T47D (cell line): ENCODE data around the gene PPRC1.

Source experiments
- DNase-seq, 2 experiments: peaks; one replicate each; pipeline versions ENCODE4 v3.0.0 to v3.0.0-alpha.2; 2011 to 2012; ENCODE audit warnings: low read depth in 1 of 2, low spot score in 1 of 2
- JUND ChIP-seq: IDR thresholded peaks from 2 replicates; pipeline ENCODE4 v1.6.1; 2012; ENCODE audit warnings: low read depth
- in situ Hi-C: cut with HindIII; loops from 2 replicates; pipeline ENCODE4 v1.10.0; 2016; ENCODE audit warnings: low sequenced_read_pairs, low pct_unique_long_range_greater_than_20kb

PPRC1 gene

DNA sequence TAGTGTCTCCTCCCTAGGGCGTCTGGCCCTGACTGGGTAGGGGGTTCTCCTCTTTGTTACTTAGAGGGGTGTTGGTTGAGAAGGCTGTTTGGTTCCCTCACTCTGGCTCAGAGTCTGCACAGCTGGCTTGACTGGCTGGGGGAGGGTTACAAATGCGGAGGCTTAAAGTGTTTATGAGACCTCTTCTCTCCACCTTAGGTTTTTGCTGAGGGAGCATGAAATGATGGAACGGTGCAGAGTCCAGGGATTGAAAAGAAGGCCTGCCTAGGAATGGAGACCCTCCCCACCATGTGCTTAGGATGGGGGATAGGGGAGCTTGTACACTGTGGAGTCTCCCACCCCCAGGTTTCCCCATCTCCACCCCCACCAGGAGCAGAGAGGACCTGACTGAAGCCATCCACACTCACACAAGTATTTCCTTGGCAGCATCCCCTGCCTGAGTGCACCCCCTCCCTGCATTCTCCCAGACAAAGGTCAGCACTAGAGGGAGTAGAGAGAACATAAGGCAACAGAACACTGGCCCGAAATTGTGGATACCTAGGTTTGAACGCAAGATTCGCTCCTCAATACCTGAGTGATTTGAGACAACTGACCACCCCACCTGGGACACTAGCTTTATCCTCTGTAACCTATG, 11.0 kb upstream of the PPRC1 start:
- TF ChIP-seq JUND, result no peak
- in situ Hi-C loops, result no loop called here
- peak; percentile 49 to 68 for DNase-seq

- TF ChIP-seq JUND, result no peak
- DNase-seq, result peak in 1 of 2 experiments; percentile 71
- in situ Hi-C loops, result no loop called here
Observed at GRCh38 chr10:102122450-102122849, 10.4 kb upstream of the PPRC1 start.

- DNase-seq, result no peak
- in situ Hi-C loops, result no loop called here
- TF ChIP-seq JUND, result no peak
Observed at GRCh38 chr10:102123223-102123622, 9.6 kb upstream of the PPRC1 start.

GRCh38 chr10:102131286-102132170, 1.3 kb upstream of the PPRC1 start:
- DNase-seq, result no peak
- in situ Hi-C loops, result no loop called here

GRCh38 chr10:102132193-102132562, 662 bp upstream of the PPRC1 start:
- TF ChIP-seq JUND, result no peak
- DNase-seq, result no peak
- in situ Hi-C loops, result no loop called here

More at GRCh38 chr10:102131286-102132170, 1.3 kb upstream of the PPRC1 start:
- TF ChIP-seq JUND, result no peak

- no peak for TF ChIP-seq JUND
- in situ Hi-C loops, result no loop called here
- DNase-seq, result peak; percentile 59 to 85
Observed at GRCh38 chr10:102133373-102134195, 744 bp downstream of the PPRC1 start.

- in situ Hi-C loops, result no loop called here
- no peak for DNase-seq
- no peak for TF ChIP-seq JUND
Observed at GRCh38 chr10:102134416-102134815, 1.6 kb downstream of the PPRC1 start.

DNA sequence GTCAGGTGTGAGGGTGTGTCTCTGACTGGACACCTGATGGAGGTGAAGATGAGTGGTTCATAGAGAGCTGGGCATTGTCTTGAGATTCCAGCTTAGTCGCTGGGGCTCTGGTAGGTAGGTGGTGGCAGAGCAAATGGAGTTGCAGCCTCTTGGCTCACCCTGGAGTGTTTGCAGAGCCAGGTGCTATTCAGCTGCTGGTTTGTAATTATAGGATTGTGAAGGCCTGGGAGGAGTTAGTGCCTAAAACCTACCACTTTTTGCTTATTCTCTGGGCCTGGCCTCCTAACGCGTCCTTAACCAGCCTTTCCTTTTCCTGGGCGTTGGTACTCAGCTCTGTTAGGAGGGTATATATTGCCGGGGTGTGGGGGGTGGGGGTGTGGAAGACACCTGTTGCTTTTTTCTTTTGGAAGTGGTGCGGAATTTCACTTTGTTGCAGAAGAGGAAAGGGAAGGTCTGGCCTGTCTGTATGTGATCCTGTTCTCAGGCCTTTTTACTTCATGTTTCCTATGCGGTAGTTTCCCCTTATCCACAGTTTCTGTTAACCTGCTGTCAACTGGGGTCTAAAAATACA, 3.2 kb downstream of the PPRC1 start:
- no peak for TF ChIP-seq JUND
- DNase-seq, result no peak
- in situ Hi-C loops, result no loop called here

DNA sequence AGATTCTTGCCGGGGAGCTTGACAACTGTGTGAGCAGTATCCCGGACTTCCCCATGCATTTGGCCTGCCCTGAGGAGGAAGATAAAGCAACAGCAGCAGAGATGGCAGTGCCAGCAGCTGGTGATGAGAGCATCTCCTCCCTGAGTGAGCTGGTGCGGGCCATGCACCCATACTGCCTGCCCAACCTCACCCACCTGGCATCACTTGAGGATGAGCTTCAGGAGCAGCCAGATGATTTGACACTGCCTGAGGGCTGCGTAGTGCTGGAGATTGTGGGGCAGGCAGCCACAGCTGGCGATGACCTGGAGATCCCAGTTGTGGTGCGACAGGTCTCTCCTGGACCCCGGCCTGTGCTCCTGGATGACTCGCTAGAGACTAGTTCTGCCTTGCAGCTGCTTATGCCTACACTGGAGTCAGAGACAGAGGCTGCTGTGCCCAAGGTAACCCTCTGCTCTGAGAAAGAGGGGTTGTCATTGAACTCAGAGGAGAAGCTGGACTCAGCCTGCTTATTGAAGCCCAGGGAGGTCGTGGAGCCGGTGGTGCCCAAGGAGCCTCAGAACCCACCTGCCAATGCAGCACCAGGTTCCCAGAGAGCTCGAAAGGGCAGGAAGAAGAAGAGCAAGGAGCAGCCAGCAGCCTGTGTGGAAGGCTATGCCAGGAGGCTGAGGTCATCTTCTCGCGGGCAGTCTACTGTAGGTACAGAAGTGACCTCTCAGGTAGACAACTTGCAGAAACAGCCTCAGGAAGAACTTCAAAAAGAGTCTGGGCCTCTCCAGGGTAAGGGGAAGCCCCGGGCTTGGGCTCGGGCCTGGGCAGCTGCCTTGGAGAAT, 6.7 kb downstream of the PPRC1 start:
- no peak for DNase-seq
- in situ Hi-C loops, result no loop called here
- no peak for TF ChIP-seq JUND

DNA sequence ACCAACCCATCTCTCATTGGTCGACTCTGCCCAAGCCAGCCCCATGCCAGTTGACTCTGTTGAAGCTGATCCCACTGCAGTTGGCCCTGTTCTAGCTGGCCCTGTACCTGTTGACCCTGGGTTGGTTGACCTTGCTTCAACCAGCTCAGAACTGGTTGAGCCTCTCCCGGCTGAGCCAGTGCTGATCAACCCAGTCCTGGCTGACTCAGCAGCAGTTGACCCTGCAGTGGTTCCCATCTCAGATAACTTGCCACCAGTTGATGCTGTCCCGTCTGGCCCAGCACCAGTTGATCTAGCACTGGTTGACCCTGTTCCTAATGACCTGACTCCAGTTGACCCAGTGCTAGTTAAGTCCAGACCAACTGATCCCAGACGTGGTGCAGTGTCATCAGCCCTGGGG, 7.4 kb downstream of the PPRC1 start:
- in situ Hi-C loops, result no loop called here
- no peak for TF ChIP-seq JUND
- no peak for DNase-seq

GRCh38 chr10:102140913-102141540, 8.2 kb downstream of the PPRC1 start:
- no peak for TF ChIP-seq JUND
- in situ Hi-C loops, result no loop called here
- DNase-seq, result no peak
